Frontal cortex (tissue), 4 donors: ENCODE data around the gene CCR6. TPM values are rescaled to one million over a fixed set of nuclear protein-coding genes. Genes with fewer than 3 reads are reported as not detected.
"Not testable (repeated sequence)": the region's sequence is repeated elsewhere in the genome, so short reads cannot be mapped to it uniquely, and the experiment has no call there.

Experiments used
- DNase-seq, 2 donors: peaks; one replicate each; pipeline ENCODE4 v3.0.0; 2012; ENCODE audit warnings: low spot score in 2 of 2
- FAIRE-seq: peaks from 2 replicates; lab custom pipeline; 2012; peaks lifted over from hg19 to GRCh38; lab: Jason Lieb, UNC
- total RNA-seq: library from RNA; depleted of rRNA; stranded (reverse); fragments of >200 nt; gene quantifications from one replicate; pipeline ENCODE4 v1.2.3, GENCODE V29; 2014
- donor health status: control.
- donor health status: control.
- donor health status: control.

The CCR6 gene
- total RNA-seq: not detected

GRCh38 chr6:167122827-167123657 lies at the start of gene CCR6:
Gene CCR6 (plus strand): TSS chr6:167123096. CDS start chr6:167136135, 13,039 bp downstream.
- FAIRE-seq (no peak), DNase-seq (no peak)

GRCh38 chr6:167073679-167074274 lies 49.1 kb upstream of the CCR6 start:
- DNase-seq: no peak
- FAIRE-seq: no peak

GRCh38 chr6:167077241-167077932 lies 45.5 kb upstream of the CCR6 start:
- FAIRE-seq: no peak
- DNase-seq: no peak

- FAIRE-seq: no peak
- no peak for DNase-seq
These were observed 44.2 kb upstream of the CCR6 start for GRCh38 chr6:167078745-167079144.

- no peak for DNase-seq
- FAIRE-seq: no peak
These were observed 43.0 kb upstream of the CCR6 start for GRCh38 chr6:167079853-167080297.

- FAIRE-seq: no peak
- no peak for DNase-seq
These were observed 35.0 kb upstream of the CCR6 start for GRCh38 chr6:167087857-167088354.

- DNase-seq, FAIRE-seq: not testable (repeated sequence)
These were observed 34.2 kb upstream of the CCR6 start for GRCh38 chr6:167088741-167089140.

- FAIRE-seq (no peak), DNase-seq (no peak)
These were observed 33.4 kb upstream of the CCR6 start for GRCh38 chr6:167089243-167090142.

- no peak for DNase-seq
- no peak for FAIRE-seq
These were observed 32.7 kb upstream of the CCR6 start for GRCh38 chr6:167090171-167090570.

GRCh38 chr6:167091026-167091804 lies 31.7 kb upstream of the CCR6 start:
- no peak for FAIRE-seq

GRCh38 chr6:167091805-167092107 lies 31.1 kb upstream of the CCR6 start:
- FAIRE-seq (no peak), DNase-seq (no peak)

More at GRCh38 chr6:167091026-167091804, 31.7 kb upstream of the CCR6 start:
- no peak for DNase-seq

- DNase-seq: no peak
These were observed 30.1 kb upstream of the CCR6 start for GRCh38 chr6:167092672-167093339.

GRCh38 chr6:167093406-167093921 lies 29.4 kb upstream of the CCR6 start:
- no peak for DNase-seq
- FAIRE-seq: no peak

More at GRCh38 chr6:167092672-167093339, 30.1 kb upstream of the CCR6 start:
- FAIRE-seq: no peak

GRCh38 chr6:167093922-167094432 lies 28.9 kb upstream of the CCR6 start:
- FAIRE-seq: no peak

GRCh38 chr6:167094436-167094819 lies 28.5 kb upstream of the CCR6 start:
- FAIRE-seq: no peak
- no peak for DNase-seq

More at GRCh38 chr6:167093922-167094432, 28.9 kb upstream of the CCR6 start:
- DNase-seq: no peak

- DNase-seq: no peak
- no peak for FAIRE-seq
These were observed 27.9 kb upstream of the CCR6 start for GRCh38 chr6:167094820-167095637.

GRCh38 chr6:167095888-167096287 lies 27.0 kb upstream of the CCR6 start:
- DNase-seq (no peak), FAIRE-seq (no peak)
